GM20000 (cell line): ENCODE results near the gene SLC46A2.

Experiments used
- DNase-seq: peaks from one replicate; pipeline ENCODE4 v3.0.0; 2012; ENCODE audit warnings: low spot score
- CTCF ChIP-seq: IDR thresholded peaks from 2 replicates; pipeline ENCODE4 v1.5.1; 2012; ENCODE audit warnings: mild to moderate bottlenecking, control low read depth; ENCODE audit errors: extremely low read depth, missing control alignments

Gene SLC46A2

GRCh38 chr9:112886351-112886750 lies 4.3 kb downstream of the SLC46A2 start:
- no peak for DNase-seq

GRCh38 chr9:112885324-112885723 lies 5.4 kb downstream of the SLC46A2 start:
- TF ChIP-seq CTCF, result no peak

More at GRCh38 chr9:112886351-112886750, 4.3 kb downstream of the SLC46A2 start:
- TF ChIP-seq CTCF, result no peak

GRCh38 chr9:112884721-112885120 lies 6.0 kb downstream of the SLC46A2 start:
- no peak for DNase-seq
- no peak for TF ChIP-seq CTCF

More at GRCh38 chr9:112885324-112885723, 5.4 kb downstream of the SLC46A2 start:
- DNase-seq, result no peak

- TF ChIP-seq CTCF, result no peak
- DNase-seq, result no peak
Measured at GRCh38 chr9:112884101-112884500, 6.6 kb downstream of the SLC46A2 start.

- TF ChIP-seq CTCF, result no peak
- no peak for DNase-seq
Measured at GRCh38 chr9:112881331-112881730, 9.3 kb downstream of the SLC46A2 start.

- DNase-seq, result no peak
- no peak for TF ChIP-seq CTCF
Measured at GRCh38 chr9:112880650-112881049, 10.0 kb downstream of the SLC46A2 start.

GRCh38 chr9:112878752-112879151 lies 11.9 kb downstream of the SLC46A2 start:
- DNase-seq, result no peak
- no peak for TF ChIP-seq CTCF
